T-helper 1 cell treated with Interleukin-12 subunit alpha and Interleukin-12 subunit beta and Interleukin-4 antibody, amounts not matched to agents 30 μg/mL and 1 μg/mL, for 36 hours (primary cell): Measurements from ENCODE around the gene HSFX3.
"Not testable (repeated sequence)": the region's sequence is repeated elsewhere in the genome, so short reads cannot be mapped to it uniquely, and the experiment has no call there.

ENCODE experiments used
- H3K27ac Mint-ChIP-seq: one replicate; pipeline ENCODE4 v1.8.0; 2021; ENCODE audit warnings: mild to moderate bottlenecking, mixed read lengths
- H3K27me3 Mint-ChIP-seq: one replicate; pipeline ENCODE4 v1.8.0; 2021; ENCODE audit warnings: low read depth, mixed read lengths
- H3K36me3 Mint-ChIP-seq: one replicate; pipeline ENCODE4 v1.8.0; 2021; ENCODE audit warnings: low read depth, mixed read lengths
- H3K4me1 Mint-ChIP-seq: one replicate; pipeline ENCODE4 v1.8.0; 2021; ENCODE audit warnings: low read depth, mixed read lengths
- H3K4me3 Mint-ChIP-seq: one replicate; pipeline ENCODE4 v1.8.0; 2021; ENCODE audit warnings: mild to moderate bottlenecking, moderate library complexity, mixed read lengths
- H3K9me3 Mint-ChIP-seq: one replicate; pipeline ENCODE4 v1.8.0; 2021; ENCODE audit warnings: mixed read lengths

The HSFX3 gene

GRCh38 chrX:149549701-149550100 lies at the start of gene HSFX3:
Gene HSFX3 (minus strand): TSS chrX:149549924. CDS start chrX:149549852, 72 bp downstream.
- H3K27ac Mint-ChIP-seq, H3K4me1 Mint-ChIP-seq, H3K4me3 Mint-ChIP-seq, H3K36me3 Mint-ChIP-seq, H3K27me3 Mint-ChIP-seq, H3K9me3 Mint-ChIP-seq: not testable (repeated sequence)

GRCh38 chrX:149598603-149599002 lies 48.9 kb upstream of the HSFX3 start:
- H3K4me1 Mint-ChIP-seq, H3K4me3 Mint-ChIP-seq, H3K27me3 Mint-ChIP-seq, H3K9me3 Mint-ChIP-seq, H3K27ac Mint-ChIP-seq, H3K36me3 Mint-ChIP-seq: not testable (repeated sequence)

GRCh38 chrX:149595943-149596342 lies 46.2 kb upstream of the HSFX3 start:
- H3K4me1 Mint-ChIP-seq, H3K27ac Mint-ChIP-seq, H3K4me3 Mint-ChIP-seq, H3K9me3 Mint-ChIP-seq, H3K36me3 Mint-ChIP-seq, H3K27me3 Mint-ChIP-seq: not testable (repeated sequence)

- H3K27me3 Mint-ChIP-seq, H3K36me3 Mint-ChIP-seq, H3K4me1 Mint-ChIP-seq, H3K9me3 Mint-ChIP-seq, H3K4me3 Mint-ChIP-seq, H3K27ac Mint-ChIP-seq: not testable (repeated sequence)
These were observed 45.5 kb upstream of the HSFX3 start, which contains the start of gene HSFX2 for GRCh38 chrX:149595214-149595613. Gene HSFX2 (minus strand): TSS chrX:149595314. CDS start chrX:149594700, 614 bp downstream.

- not testable (repeated sequence) for H3K36me3 Mint-ChIP-seq, H3K9me3 Mint-ChIP-seq, H3K4me3 Mint-ChIP-seq, H3K4me1 Mint-ChIP-seq, H3K27me3 Mint-ChIP-seq, H3K27ac Mint-ChIP-seq
These were observed 41.3 kb upstream of the HSFX3 start for GRCh38 chrX:149590993-149591392.

- not testable (repeated sequence) for H3K27ac Mint-ChIP-seq, H3K36me3 Mint-ChIP-seq, H3K4me3 Mint-ChIP-seq, H3K4me1 Mint-ChIP-seq, H3K27me3 Mint-ChIP-seq, H3K9me3 Mint-ChIP-seq
These were observed 37.6 kb upstream of the HSFX3 start, which contains the start of gene MAGEA9B for GRCh38 chrX:149587359-149587758. Gene MAGEA9B (minus strand): TSS chrX:149587459. CDS start chrX:149583179, 4,280 bp downstream.

GRCh38 chrX:149585631-149586030 lies 35.9 kb upstream of the HSFX3 start:
- H3K9me3 Mint-ChIP-seq, H3K4me1 Mint-ChIP-seq, H3K27me3 Mint-ChIP-seq, H3K4me3 Mint-ChIP-seq, H3K36me3 Mint-ChIP-seq, H3K27ac Mint-ChIP-seq: not testable (repeated sequence)

GRCh38 chrX:149573456-149573855 lies 23.7 kb upstream of the HSFX3 start:
- H3K27me3 Mint-ChIP-seq, H3K4me3 Mint-ChIP-seq, H3K9me3 Mint-ChIP-seq, H3K36me3 Mint-ChIP-seq, H3K27ac Mint-ChIP-seq: not testable (repeated sequence)
- peaks cover 21% of the 10 kb centered on the region for H3K4me1 Mint-ChIP-seq

- peak overlapping the region; percentile 51 for H3K4me3 Mint-ChIP-seq
- peaks cover 21% of the 10 kb centered on the region for H3K4me1 Mint-ChIP-seq
- peak overlapping the region; percentile 89 for H3K27ac Mint-ChIP-seq
- H3K9me3 Mint-ChIP-seq = no peaks in the 10 kb centered on the region
- no peaks in the 10 kb centered on the region for H3K27me3 Mint-ChIP-seq
- no peaks in the 10 kb centered on the region for H3K36me3 Mint-ChIP-seq
These were observed 23.0 kb upstream of the HSFX3 start for GRCh38 chrX:149572743-149573142.

GRCh38 chrX:149571770-149572169 lies 22.0 kb upstream of the HSFX3 start:
- Mint-ChIP-seq H3K27ac (no peak overlapping the region), H3K4me1 (peaks cover 21% of the 10 kb centered on the region), H3K4me3 (no peak overlapping the region), H3K9me3 (no peaks in the 10 kb centered on the region), H3K27me3 (no peaks in the 10 kb centered on the region), H3K36me3 (no peaks in the 10 kb centered on the region)

- no peak overlapping the region for H3K4me3 Mint-ChIP-seq
- no peaks in the 10 kb centered on the region for H3K36me3 Mint-ChIP-seq
- H3K9me3 Mint-ChIP-seq = no peaks in the 10 kb centered on the region
- no peak overlapping the region for H3K27ac Mint-ChIP-seq
- H3K27me3 Mint-ChIP-seq = no peaks in the 10 kb centered on the region
- H3K4me1 Mint-ChIP-seq = peaks cover 21% of the 10 kb centered on the region
These were observed 20.9 kb upstream of the HSFX3 start for GRCh38 chrX:149570668-149571067.

- Mint-ChIP-seq H3K36me3 (no peaks in the 10 kb centered on the region), H3K27me3 (no peaks in the 10 kb centered on the region), H3K4me3 (no peak overlapping the region), H3K4me1 (peaks cover 21% of the 10 kb centered on the region), H3K27ac (no peak overlapping the region), H3K9me3 (no peaks in the 10 kb centered on the region)
These were observed 20.0 kb upstream of the HSFX3 start for GRCh38 chrX:149569770-149570169.

GRCh38 chrX:149568701-149569296 lies 19.1 kb upstream of the HSFX3 start:
- Mint-ChIP-seq H3K9me3 (no peaks in the 10 kb centered on the region), H3K36me3 (no peaks in the 10 kb centered on the region)

GRCh38 chrX:149567621-149568417 lies 18.1 kb upstream of the HSFX3 start:
- Mint-ChIP-seq H3K27ac (no peak overlapping the region), H3K4me1 (peaks cover 17% of the 10 kb centered on the region), H3K36me3 (no peaks in the 10 kb centered on the region), H3K4me3 (no peak overlapping the region), H3K27me3 (no peaks in the 10 kb centered on the region), H3K9me3 (no peaks in the 10 kb centered on the region)

More at GRCh38 chrX:149568701-149569296, 19.1 kb upstream of the HSFX3 start:
- peaks cover 21% of the 10 kb centered on the region for H3K4me1 Mint-ChIP-seq
- no peaks in the 10 kb centered on the region for H3K27me3 Mint-ChIP-seq
- H3K4me3 Mint-ChIP-seq = no peak overlapping the region
- H3K27ac Mint-ChIP-seq = no peak overlapping the region

- Mint-ChIP-seq H3K27ac (no peak overlapping the region), H3K4me3 (no peak overlapping the region), H3K27me3 (no peaks in the 10 kb centered on the region), H3K36me3 (no peaks in the 10 kb centered on the region), H3K9me3 (no peaks in the 10 kb centered on the region), H3K4me1 (no peaks in the 10 kb centered on the region)
These were observed 13.6 kb upstream of the HSFX3 start for GRCh38 chrX:149563359-149563758.
